Neural progenitor cell (in vitro differentiated cells): ENCODE data around the gene COL4A3. TPM values are rescaled to one million over a fixed set of nuclear protein-coding genes. Genes with fewer than 3 reads are reported as not detected.

Source experiments
- DNase-seq: peaks from one replicate; pipeline ENCODE4 v3.0.0-alpha.2; 2016; ENCODE audit warnings: low spot score
- H2AFZ ChIP-seq: fragments of 200-600 bp; sonication (generic); replicated peaks from 2 replicates; pipeline ENCODE4 v1.6.1; 2016; ENCODE audit warnings: antibody characterized with exemption
- H3F3A ChIP-seq: fragments of 200-600 bp; sonication (generic); 2 replicates; pipeline ENCODE4 v1.6.1; 2016; ENCODE audit warnings: antibody characterized with exemption, low read depth
- H3K27ac ChIP-seq: fragments of 200-600 bp; sonication (generic); 2 replicates; pipeline ENCODE4 v1.5.1; 2016; ENCODE audit warnings: mild to moderate bottlenecking
- H3K27me3 ChIP-seq: fragments of 200-600 bp; sonication (generic); 2 replicates; pipeline ENCODE4 v1.6.1; 2016; ENCODE audit warnings: mild to moderate bottlenecking, moderate library complexity
- H3K36me3 ChIP-seq: fragments of 200-600 bp; sonication (generic); 2 replicates; pipeline ENCODE4 v1.5.1; 2016
- H3K4me1 ChIP-seq: fragments of 200-600 bp; sonication (generic); 2 replicates; pipeline ENCODE4 v1.6.1; 2016; ENCODE audit warnings: mixed run types
- H3K4me2 ChIP-seq: fragments of 200-600 bp; sonication (generic); 2 replicates; pipeline ENCODE4 v1.6.1; 2016
- H3K4me3 ChIP-seq: fragments of 200-600 bp; sonication (generic); 2 replicates; pipeline ENCODE4 v1.5.1; 2016
- H3K79me2 ChIP-seq: fragments of 200-600 bp; sonication (generic); 2 replicates; pipeline ENCODE4 v1.6.1; 2016; ENCODE audit warnings: low read depth
- H3K9ac ChIP-seq: fragments of 200-600 bp; sonication (generic); 2 replicates; pipeline ENCODE4 v1.6.1; 2016
- H3K9me3 ChIP-seq: fragments of 200-600 bp; sonication (generic); 2 replicates; pipeline ENCODE4 v1.5.1; 2016; ENCODE audit warnings: low read depth
- H4K20me1 ChIP-seq: fragments of 200-600 bp; sonication (generic); 2 replicates; pipeline ENCODE4 v1.6.1; 2016; ENCODE audit warnings: low read depth
- H3K27ac Mint-ChIP-seq: 3 replicates; pipeline ENCODE4 v1.8.0; 2021; ENCODE audit warnings: mixed read lengths
- H3K27me3 Mint-ChIP-seq: 2 replicates; pipeline ENCODE4 v1.8.0; 2022; ENCODE audit warnings: low read depth, mild to moderate bottlenecking, inconsistent platforms, moderate library complexity, mixed read lengths; ENCODE audit not compliant: insufficient read depth
- H3K36me3 Mint-ChIP-seq: 3 replicates; pipeline ENCODE4 v1.8.0; 2021; ENCODE audit warnings: mixed read lengths
- H3K4me1 Mint-ChIP-seq: 3 replicates; pipeline ENCODE4 v1.8.0; 2021; ENCODE audit warnings: mixed read lengths
- H3K4me3 Mint-ChIP-seq: 3 replicates; pipeline ENCODE4 v1.8.0; 2021; ENCODE audit warnings: mild to moderate bottlenecking, moderate library complexity, mixed read lengths
- H3K9me3 Mint-ChIP-seq: 3 replicates; pipeline ENCODE4 v1.8.0; 2020; ENCODE audit warnings: mixed read lengths
- EZH2 ChIP-seq: fragments of 200-600 bp; sonication (generic); IDR thresholded peaks from 2 replicates; pipeline ENCODE4 v1.6.1; 2017; ENCODE audit warnings: antibody characterized with exemption, mild to moderate bottlenecking, moderate library complexity
- EZH2phosphoT487 ChIP-seq: fragments of 200-600 bp; sonication (generic); IDR thresholded peaks from 2 replicates; pipeline ENCODE4 v1.6.1; 2017; ENCODE audit warnings: antibody characterized with exemption
- total RNA-seq: library from RNA; depleted of rRNA; stranded (reverse); fragments of >200 nt; gene quantifications from 2 replicates; pipeline ENCODE4 v1.2.3, GENCODE V29; 2015; ENCODE audit warnings: low replicate concordance
- TF ChIP-seq, protein P1 (sequence below): fragments of 200-600 bp; sonication (generic); IDR thresholded peaks from 2 replicates; pipeline ENCODE4 v1.5.1; 2017; ENCODE audit warnings: antibody characterized with exemption, mild to moderate bottlenecking

The COL4A3 gene
- total RNA-seq, 1 donor from 2014 or later, result not detected

DNA sequence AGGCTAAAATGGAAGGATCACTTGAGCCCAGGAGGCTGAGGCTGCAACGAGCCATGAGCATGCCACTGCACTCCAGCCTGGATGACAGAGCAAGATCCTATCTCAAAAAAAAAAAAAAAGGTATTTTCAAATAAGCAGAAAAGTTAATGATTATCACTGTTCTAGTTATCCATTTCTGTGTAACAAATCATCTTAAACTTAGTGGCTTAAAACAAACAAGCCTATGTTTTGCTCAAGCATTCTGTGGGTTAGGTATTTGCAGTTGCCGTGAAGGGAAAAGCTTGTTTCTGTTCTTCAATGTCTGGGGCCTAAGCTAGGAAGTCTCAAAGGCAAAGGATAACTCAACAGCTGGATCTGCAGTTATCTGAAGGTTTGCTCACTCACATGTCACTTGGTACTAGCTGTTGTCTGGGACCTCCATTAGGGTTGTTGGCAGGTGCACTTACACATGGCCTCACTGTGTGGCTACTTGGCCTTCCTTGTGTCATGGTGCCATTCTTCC lies 174.7 kb downstream of the COL4A3 start:
- Histone ChIP-seq H3K4me1 (no peaks in the 10 kb centered on the region), H3K79me2 (no peaks in the 10 kb centered on the region), H3K27me3 (no peaks in the 10 kb centered on the region), H3K9me3 (no peaks in the 10 kb centered on the region), H3K4me3 (no peak overlapping the region), H3F3A (no peaks in the 10 kb centered on the region), H3K27ac (no peak overlapping the region), H4K20me1 (no peaks in the 10 kb centered on the region), H3K4me2 (no peak overlapping the region), H3K36me3 (peaks cover 22% of the 10 kb centered on the region), H2AFZ (no peak overlapping the region), H3K9ac (no peak overlapping the region)
- Mint-ChIP-seq H3K4me1 (no peaks in the 10 kb centered on the region), H3K4me3 (no peak overlapping the region), H3K27ac (no peak overlapping the region), H3K9me3 (no peaks in the 10 kb centered on the region), H3K36me3 (peaks cover 19% of the 10 kb centered on the region), H3K27me3 (no peaks in the 10 kb centered on the region)
- no peak for DNase-seq
- no peak for TF ChIP-seq EZH2
- TF ChIP-seq, protein P1, sequence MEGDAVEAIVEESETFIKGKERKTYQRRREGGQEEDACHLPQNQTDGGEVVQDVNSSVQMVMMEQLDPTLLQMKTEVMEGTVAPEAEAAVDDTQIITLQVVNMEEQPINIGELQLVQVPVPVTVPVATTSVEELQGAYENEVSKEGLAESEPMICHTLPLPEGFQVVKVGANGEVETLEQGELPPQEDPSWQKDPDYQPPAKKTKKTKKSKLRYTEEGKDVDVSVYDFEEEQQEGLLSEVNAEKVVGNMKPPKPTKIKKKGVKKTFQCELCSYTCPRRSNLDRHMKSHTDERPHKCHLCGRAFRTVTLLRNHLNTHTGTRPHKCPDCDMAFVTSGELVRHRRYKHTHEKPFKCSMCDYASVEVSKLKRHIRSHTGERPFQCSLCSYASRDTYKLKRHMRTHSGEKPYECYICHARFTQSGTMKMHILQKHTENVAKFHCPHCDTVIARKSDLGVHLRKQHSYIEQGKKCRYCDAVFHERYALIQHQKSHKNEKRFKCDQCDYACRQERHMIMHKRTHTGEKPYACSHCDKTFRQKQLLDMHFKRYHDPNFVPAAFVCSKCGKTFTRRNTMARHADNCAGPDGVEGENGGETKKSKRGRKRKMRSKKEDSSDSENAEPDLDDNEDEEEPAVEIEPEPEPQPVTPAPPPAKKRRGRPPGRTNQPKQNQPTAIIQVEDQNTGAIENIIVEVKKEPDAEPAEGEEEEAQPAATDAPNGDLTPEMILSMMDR, result no peak
- TF ChIP-seq EZH2phosphoT487, result no peak

DNA sequence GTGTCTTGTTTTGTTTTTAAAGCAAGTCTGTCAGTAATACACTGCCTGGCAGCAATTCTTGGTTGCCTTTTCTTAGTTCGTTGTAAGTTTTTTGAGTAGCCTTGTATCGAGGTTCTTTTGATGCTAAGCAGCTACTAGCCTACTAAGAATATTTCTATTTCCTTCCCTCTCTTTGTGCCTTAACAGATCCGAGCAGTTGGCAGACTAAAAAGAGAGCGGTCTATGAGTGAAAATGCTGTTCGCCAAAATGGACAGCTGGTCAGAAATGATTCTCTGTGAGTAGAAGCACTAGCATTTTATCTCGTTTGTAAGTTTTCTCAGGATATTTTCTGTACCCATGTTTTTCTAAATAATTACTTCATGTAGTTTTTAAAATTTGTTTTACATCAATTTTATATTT lies 175.7 kb downstream of the COL4A3 start:
- TF ChIP-seq EZH2, result no peak
- TF ChIP-seq, protein P1, result no peak
- TF ChIP-seq EZH2phosphoT487, result no peak
- Mint-ChIP-seq H3K27me3 (no peaks in the 10 kb centered on the region), H3K4me1 (no peaks in the 10 kb centered on the region), H3K9me3 (no peaks in the 10 kb centered on the region), H3K36me3 (peaks cover 15% of the 10 kb centered on the region), H3K27ac (no peak overlapping the region), H3K4me3 (no peak overlapping the region)
- H3K27me3 ChIP-seq, result no peaks in the 10 kb centered on the region
- no peaks in the 10 kb centered on the region for H3K4me1 ChIP-seq
- peaks cover 22% of the 10 kb centered on the region for H3K36me3 ChIP-seq
- H3K9ac ChIP-seq, result no peak overlapping the region
- H2AFZ ChIP-seq, result no peak overlapping the region
- no peaks in the 10 kb centered on the region for H4K20me1 ChIP-seq
- H3K9me3 ChIP-seq, result no peaks in the 10 kb centered on the region
- no peaks in the 10 kb centered on the region for H3F3A ChIP-seq
- no peak for DNase-seq
- H3K4me3 ChIP-seq, result no peak overlapping the region
- no peak overlapping the region for H3K27ac ChIP-seq
- no peaks in the 10 kb centered on the region for H3K79me2 ChIP-seq
- no peak overlapping the region for H3K4me2 ChIP-seq

DNA sequence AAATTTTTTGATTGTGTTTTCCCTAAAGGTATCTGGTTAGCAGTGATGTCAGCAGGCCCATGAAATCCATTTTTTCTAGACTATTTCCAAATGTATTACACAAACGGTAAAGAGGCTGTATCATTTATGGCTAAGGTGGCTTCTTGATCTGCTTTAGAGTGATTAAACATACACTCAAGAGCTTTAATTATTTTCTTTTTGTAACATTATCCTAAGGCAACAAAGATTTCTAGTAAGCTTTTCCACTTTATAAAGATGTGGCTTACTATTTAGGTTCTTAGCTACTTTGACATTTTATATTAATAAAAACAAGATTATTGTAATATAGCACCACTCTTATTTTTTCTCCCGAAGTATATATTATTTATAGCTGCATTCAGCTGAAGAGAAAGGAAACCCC lies 177.1 kb downstream of the COL4A3 start:
- Histone ChIP-seq H3K27ac (no peak overlapping the region), H3K27me3 (no peaks in the 10 kb centered on the region), H3K79me2 (no peaks in the 10 kb centered on the region), H4K20me1 (no peaks in the 10 kb centered on the region), H3K4me1 (no peaks in the 10 kb centered on the region), H2AFZ (no peak overlapping the region), H3K9ac (no peak overlapping the region), H3K9me3 (no peaks in the 10 kb centered on the region), H3K36me3 (peaks cover 22% of the 10 kb centered on the region), H3K4me2 (no peak overlapping the region), H3K4me3 (no peak overlapping the region), H3F3A (no peaks in the 10 kb centered on the region)
- TF ChIP-seq, protein P1, result no peak
- TF ChIP-seq EZH2phosphoT487, result no peak
- no peak for TF ChIP-seq EZH2
- no peak overlapping the region for H3K4me3 Mint-ChIP-seq
- no peaks in the 10 kb centered on the region for H3K27me3 Mint-ChIP-seq
- H3K27ac Mint-ChIP-seq, result no peak overlapping the region
- H3K36me3 Mint-ChIP-seq, result peaks cover 3% of the 10 kb centered on the region
- no peak for DNase-seq
- H3K4me1 Mint-ChIP-seq, result no peaks in the 10 kb centered on the region
- H3K9me3 Mint-ChIP-seq, result no peaks in the 10 kb centered on the region
